GM23248 (cell line): ENCODE results near the gene IAH1.

Experiments
- EZH2 ChIP-seq: fragments of 200-600 bp; sonication (generic); IDR thresholded peaks from 2 replicates; pipeline ENCODE4 v1.6.1; 2018; ENCODE audit warnings: antibody characterized with exemption, mild to moderate bottlenecking; ENCODE audit not compliant: insufficient read depth, poor library complexity, severe bottlenecking
- EZH2phosphoT487 ChIP-seq: fragments of 200-600 bp; sonication (generic); IDR thresholded peaks from 2 replicates; pipeline ENCODE4 v1.6.1; 2018; ENCODE audit warnings: antibody characterized with exemption, moderate library complexity, mild to moderate bottlenecking, low read depth; ENCODE audit not compliant: insufficient read depth

DNA sequence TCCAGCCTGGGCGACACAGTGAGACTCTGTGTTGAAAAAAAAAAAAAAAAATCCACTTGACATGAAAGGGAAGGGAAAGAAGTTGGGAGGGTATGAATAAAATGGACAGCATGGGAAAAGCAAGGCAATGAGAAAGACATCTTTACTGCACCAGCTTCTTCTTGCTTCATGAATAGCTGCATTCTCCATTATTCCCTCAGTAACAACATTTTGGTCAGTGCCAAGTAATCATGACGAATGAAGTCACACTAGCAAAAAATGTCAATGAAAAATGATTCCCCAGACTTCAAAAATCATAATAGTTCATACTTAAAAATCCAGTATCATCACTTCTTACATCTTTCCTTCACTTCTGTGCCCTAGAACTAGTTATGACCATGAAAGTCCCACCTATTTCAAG, 50.9 kb downstream of the IAH1 start:
- no peak for TF ChIP-seq EZH2phosphoT487
- no peak for TF ChIP-seq EZH2
